Parathyroid adenoma (tissue), 2 donors: ENCODE results near the gene ZNF525.

Experiments
- H2AFZ ChIP-seq: fragments of 300-600 bp; sonication (generic); one replicate; pipeline ENCODE4 v1.7.0; 2017; ENCODE audit warnings: antibody characterized with exemption, mild to moderate bottlenecking
- H3K27ac ChIP-seq: fragments of 300-600 bp; sonication (generic); one replicate; pipeline ENCODE4 v1.7.0; 2017
- H3K27me3 ChIP-seq: fragments of 300-600 bp; sonication (generic); one replicate; pipeline ENCODE4 v1.7.0; 2017; ENCODE audit warnings: low read length; ENCODE audit not compliant: control insufficient read depth, insufficient read depth
- H3K36me3 ChIP-seq: fragments of 300-600 bp; sonication (generic); one replicate; pipeline ENCODE4 v1.7.0; 2017; ENCODE audit warnings: low read length; ENCODE audit not compliant: control insufficient read depth, insufficient read depth
- H3K4me1 ChIP-seq: fragments of 300-600 bp; sonication (generic); one replicate; pipeline ENCODE4 v1.7.0; 2017; ENCODE audit warnings: control low read depth
- H3K4me2 ChIP-seq: fragments of 300-600 bp; sonication (generic); one replicate; pipeline ENCODE4 v1.7.0; 2017; ENCODE audit warnings: low read length
- H3K4me3 ChIP-seq: fragments of 300-600 bp; sonication (generic); one replicate; pipeline ENCODE4 v1.7.0; 2017; ENCODE audit warnings: low read depth, low read length
- H3K79me2 ChIP-seq: fragments of 300-600 bp; sonication (generic); one replicate; pipeline ENCODE4 v1.7.0; 2017; ENCODE audit warnings: control low read depth
- H3K9ac ChIP-seq: fragments of 300-600 bp; sonication (generic); one replicate; pipeline ENCODE4 v1.7.0; 2017; ENCODE audit warnings: mild to moderate bottlenecking
- H3K9me3 ChIP-seq: fragments of 300-600 bp; sonication (generic); one replicate; pipeline ENCODE4 v1.7.0; 2017; ENCODE audit warnings: low read length; ENCODE audit not compliant: control insufficient read depth
- TF ChIP-seq, protein P1 (sequence below): fragments of 300-600 bp; sonication (generic); IDR thresholded peaks from one replicate; pipeline ENCODE4 v1.7.0; 2017; ENCODE audit warnings: antibody characterized with exemption, mild to moderate bottlenecking
- donor health status: primary hyperparathyroidism.

Gene ZNF525

DNA sequence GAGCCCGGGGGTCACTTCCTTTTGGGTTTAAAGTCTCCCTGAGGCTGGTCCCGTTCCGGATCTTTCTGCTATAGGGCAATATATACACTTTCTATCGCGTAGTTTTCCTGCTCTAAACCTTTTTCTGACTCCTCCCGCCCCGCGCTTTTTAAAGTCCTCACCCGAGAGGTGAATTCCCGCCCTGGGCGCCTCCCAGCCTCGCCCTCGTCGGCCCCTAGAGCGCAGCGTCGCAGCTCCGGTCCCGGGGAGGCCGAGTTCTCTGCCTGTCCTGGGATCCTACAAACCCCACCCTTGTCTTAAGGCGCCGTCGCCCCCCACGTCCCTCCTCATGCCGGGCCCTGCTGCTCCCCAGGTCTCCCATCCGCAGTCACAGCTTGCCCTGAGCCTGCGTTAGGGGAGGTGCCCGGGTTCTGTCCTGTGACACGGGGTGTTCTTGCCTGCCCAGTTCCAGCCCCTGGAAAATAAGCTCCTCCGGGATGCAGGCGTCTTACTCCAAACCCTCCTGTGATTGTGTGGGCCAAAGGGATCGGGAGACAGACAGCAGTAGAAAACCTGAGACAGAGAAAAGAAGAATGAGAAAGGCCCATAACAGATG lies 491 bp downstream of the ZNF525 start:
- peaks cover 9% of the 10 kb centered on the region for H3K79me2 ChIP-seq

GRCh38 chr19:53372196-53372595 lies 6.7 kb downstream of the ZNF525 start:
- no peaks in the 10 kb centered on the region for H3K27me3 ChIP-seq
- peak overlapping the region; percentile 11 for H3K4me3 ChIP-seq
- H2AFZ ChIP-seq, result peak overlapping the region; percentile 54
- H3K4me1 ChIP-seq, result peaks cover 14% of the 10 kb centered on the region
- no peak overlapping the region for H3K9ac ChIP-seq
- H3K4me2 ChIP-seq, result peak overlapping the region; percentile 34
- peaks cover 9% of the 10 kb centered on the region for H3K79me2 ChIP-seq
- TF ChIP-seq, protein P1, sequence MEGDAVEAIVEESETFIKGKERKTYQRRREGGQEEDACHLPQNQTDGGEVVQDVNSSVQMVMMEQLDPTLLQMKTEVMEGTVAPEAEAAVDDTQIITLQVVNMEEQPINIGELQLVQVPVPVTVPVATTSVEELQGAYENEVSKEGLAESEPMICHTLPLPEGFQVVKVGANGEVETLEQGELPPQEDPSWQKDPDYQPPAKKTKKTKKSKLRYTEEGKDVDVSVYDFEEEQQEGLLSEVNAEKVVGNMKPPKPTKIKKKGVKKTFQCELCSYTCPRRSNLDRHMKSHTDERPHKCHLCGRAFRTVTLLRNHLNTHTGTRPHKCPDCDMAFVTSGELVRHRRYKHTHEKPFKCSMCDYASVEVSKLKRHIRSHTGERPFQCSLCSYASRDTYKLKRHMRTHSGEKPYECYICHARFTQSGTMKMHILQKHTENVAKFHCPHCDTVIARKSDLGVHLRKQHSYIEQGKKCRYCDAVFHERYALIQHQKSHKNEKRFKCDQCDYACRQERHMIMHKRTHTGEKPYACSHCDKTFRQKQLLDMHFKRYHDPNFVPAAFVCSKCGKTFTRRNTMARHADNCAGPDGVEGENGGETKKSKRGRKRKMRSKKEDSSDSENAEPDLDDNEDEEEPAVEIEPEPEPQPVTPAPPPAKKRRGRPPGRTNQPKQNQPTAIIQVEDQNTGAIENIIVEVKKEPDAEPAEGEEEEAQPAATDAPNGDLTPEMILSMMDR, result no peak
- peak overlapping the region; percentile 88 for H3K27ac ChIP-seq
- H3K36me3 ChIP-seq, result no peaks in the 10 kb centered on the region
- no peaks in the 10 kb centered on the region for H3K9me3 ChIP-seq

More for the DNA sequence above, 491 bp downstream of the ZNF525 start:
- H3K4me1 ChIP-seq, result peaks cover 4% of the 10 kb centered on the region
- peak overlapping the region; percentile 97 for H3K4me3 ChIP-seq
- H3K4me2 ChIP-seq, result peak overlapping the region; percentile 78
- H3K27me3 ChIP-seq, result no peaks in the 10 kb centered on the region
- H2AFZ ChIP-seq, result peak overlapping the region; percentile 91
- H3K36me3 ChIP-seq, result no peaks in the 10 kb centered on the region
- TF ChIP-seq, protein P1, result no peak
- no peaks in the 10 kb centered on the region for H3K9me3 ChIP-seq
- H3K27ac ChIP-seq, result peak overlapping the region; percentile 84
- no peak overlapping the region for H3K9ac ChIP-seq

DNA sequence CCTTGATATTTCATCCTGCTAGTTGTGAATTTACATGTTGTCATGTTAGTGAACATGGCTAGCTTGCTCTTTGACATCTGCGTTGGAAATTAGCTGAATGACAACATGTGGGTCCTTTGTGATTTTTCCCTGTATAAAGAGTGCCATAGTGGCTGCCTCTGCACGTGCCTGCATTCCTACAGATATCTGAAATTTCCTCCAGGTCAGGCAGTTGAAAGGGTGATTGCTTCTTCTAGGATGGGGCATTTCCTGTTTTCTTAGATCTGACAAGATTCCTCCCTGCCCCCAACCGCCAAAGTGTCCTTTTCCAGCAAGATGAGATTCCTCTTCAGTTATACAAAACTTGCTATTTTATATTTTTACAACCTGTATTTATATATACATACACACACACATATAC lies 8.8 kb downstream of the ZNF525 start:
- H3K9ac ChIP-seq, result no peak overlapping the region
- no peak overlapping the region for H3K4me2 ChIP-seq
- no peaks in the 10 kb centered on the region for H3K27me3 ChIP-seq
- peaks cover 4% of the 10 kb centered on the region for H3K79me2 ChIP-seq
- peak overlapping the region; percentile 25 for H3K27ac ChIP-seq
- TF ChIP-seq, protein P1, result no peak
- no peaks in the 10 kb centered on the region for H3K36me3 ChIP-seq
- H3K4me1 ChIP-seq, result peaks cover 10% of the 10 kb centered on the region
- no peak overlapping the region for H3K4me3 ChIP-seq
- no peak overlapping the region for H2AFZ ChIP-seq
- no peaks in the 10 kb centered on the region for H3K9me3 ChIP-seq

GRCh38 chr19:53374743-53375142 lies 9.2 kb downstream of the ZNF525 start:
- Histone ChIP-seq H3K36me3 (no peaks in the 10 kb centered on the region), H2AFZ (no peak overlapping the region), H3K4me3 (no peak overlapping the region), H3K4me1 (peaks cover 10% of the 10 kb centered on the region), H3K27me3 (no peaks in the 10 kb centered on the region), H3K79me2 (peaks cover 4% of the 10 kb centered on the region), H3K9ac (no peak overlapping the region), H3K4me2 (no peak overlapping the region), H3K27ac (peak overlapping the region; percentile 17), H3K9me3 (no peaks in the 10 kb centered on the region)
- TF ChIP-seq, protein P1, result no peak

- H3K9me3 ChIP-seq, result peaks cover 4% of the 10 kb centered on the region
- no peaks in the 10 kb centered on the region for H3K36me3 ChIP-seq
Measured at GRCh38 chr19:53381376-53381775, 15.9 kb downstream of the ZNF525 start.

More at GRCh38 chr19:53381376-53381775, 15.9 kb downstream of the ZNF525 start:
- H3K79me2 ChIP-seq, result peaks cover 8% of the 10 kb centered on the region
- no peak overlapping the region for H3K4me3 ChIP-seq
- H3K27ac ChIP-seq, result no peak overlapping the region
- H3K27me3 ChIP-seq, result no peaks in the 10 kb centered on the region
- no peak overlapping the region for H3K9ac ChIP-seq
- TF ChIP-seq, protein P1, result no peak
- no peaks in the 10 kb centered on the region for H3K4me1 ChIP-seq
- H3K4me2 ChIP-seq, result no peak overlapping the region
- H2AFZ ChIP-seq, result no peak overlapping the region
